Measurements from ENCODE around the gene XNDC1N. TPM values are rescaled to one million over a fixed set of nuclear protein-coding genes. Genes with fewer than 3 reads are reported as not detected.

Gene XNDC1N
- total and polyA plus RNA-seq, 2 of the 13 experiments (the other 11 are each of a cell fraction or from before 2014, with no cell fraction given), result 3.4 to 7.5 TPM

DNA sequence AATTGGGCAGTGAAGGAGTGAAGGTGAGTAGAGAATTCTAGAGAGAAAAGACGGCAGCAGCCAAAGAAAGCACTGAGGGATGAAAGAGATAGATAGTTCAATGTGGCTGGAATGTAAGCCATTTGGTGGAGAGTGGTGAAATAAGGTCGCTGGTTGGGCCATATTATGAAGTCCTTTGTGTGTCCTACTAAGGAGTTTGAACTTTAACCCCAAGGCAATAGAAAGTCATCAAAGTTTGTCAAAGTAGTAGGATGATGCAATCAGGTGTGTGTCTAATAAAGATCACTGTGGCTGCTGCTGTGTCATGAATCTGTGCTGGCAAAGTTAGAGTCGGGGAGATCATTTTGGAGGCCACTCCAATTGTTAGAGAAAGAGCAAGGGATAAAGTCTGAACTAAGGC, 19.1 kb upstream of the XNDC1N start (continued):
- TF ChIP-seq, protein P1, sequence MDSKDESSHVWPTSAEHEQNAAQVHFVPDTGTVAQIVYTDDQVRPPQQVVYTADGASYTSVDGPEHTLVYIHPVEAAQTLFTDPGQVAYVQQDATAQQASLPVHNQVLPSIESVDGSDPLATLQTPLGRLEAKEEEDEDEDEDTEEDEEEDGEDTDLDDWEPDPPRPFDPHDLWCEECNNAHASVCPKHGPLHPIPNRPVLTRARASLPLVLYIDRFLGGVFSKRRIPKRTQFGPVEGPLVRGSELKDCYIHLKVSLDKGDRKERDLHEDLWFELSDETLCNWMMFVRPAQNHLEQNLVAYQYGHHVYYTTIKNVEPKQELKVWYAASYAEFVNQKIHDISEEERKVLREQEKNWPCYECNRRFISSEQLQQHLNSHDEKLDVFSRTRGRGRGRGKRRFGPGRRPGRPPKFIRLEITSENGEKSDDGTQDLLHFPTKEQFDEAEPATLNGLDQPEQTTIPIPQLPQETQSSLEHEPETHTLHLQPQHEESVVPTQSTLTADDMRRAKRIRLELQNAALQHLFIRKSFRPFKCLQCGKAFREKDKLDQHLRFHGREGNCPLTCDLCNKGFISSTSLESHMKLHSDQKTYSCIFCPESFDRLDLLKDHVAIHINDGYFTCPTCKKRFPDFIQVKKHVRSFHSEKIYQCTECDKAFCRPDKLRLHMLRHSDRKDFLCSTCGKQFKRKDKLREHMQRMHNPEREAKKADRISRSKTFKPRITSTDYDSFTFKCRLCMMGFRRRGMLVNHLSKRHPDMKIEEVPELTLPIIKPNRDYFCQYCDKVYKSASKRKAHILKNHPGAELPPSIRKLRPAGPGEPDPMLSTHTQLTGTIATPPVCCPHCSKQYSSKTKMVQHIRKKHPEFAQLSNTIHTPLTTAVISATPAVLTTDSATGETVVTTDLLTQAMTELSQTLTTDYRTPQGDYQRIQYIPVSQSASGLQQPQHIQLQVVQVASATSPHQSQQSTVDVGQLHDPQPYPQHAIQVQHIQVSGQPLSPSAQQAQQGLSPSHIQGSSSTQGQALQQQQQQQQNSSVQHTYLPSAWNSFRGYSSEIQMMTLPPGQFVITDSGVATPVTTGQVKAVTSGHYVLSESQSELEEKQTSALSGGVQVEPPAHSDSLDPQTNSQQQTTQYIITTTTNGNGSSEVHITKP (CRISPR knock-in tag; IDR thresholded peaks at IDR 0.05; ENCODE audit: low read depth), result 0 out of 2 replicates have a peak, but pooled peaks have one; percentile 60
- TF ChIP-seq KLF11 (CRISPR knock-in tag; IDR thresholded peaks at IDR 0.05) (peak; percentile 56; the same call in 1 of the 2 replicates), SOX6 (IDR thresholded peaks at IDR 0.05) (no peak), SOX6 (CRISPR knock-in tag; IDR thresholded peaks at IDR 0.05) (peak; percentile 93), ZNF253 (CRISPR knock-in tag; IDR thresholded peaks at IDR 0.05; ENCODE audit: borderline replicate concordance) (no peak), PHF21A (CRISPR knock-in tag; IDR thresholded peaks at IDR 0.05) (peak; percentile 55; the same call in 1 of the 2 replicates), ZNF143 (CRISPR knock-in tag; IDR thresholded peaks at IDR 0.05) (no peak), ZNF768 (CRISPR knock-in tag; IDR thresholded peaks at IDR 0.05) (no peak), PPARG (CRISPR knock-in tag; conservative IDR thresholded peaks at IDR 0.05) (peak; percentile 89), ZNF331 (CRISPR knock-in tag; IDR thresholded peaks at IDR 0.05) (peak; percentile 77), HNRNPUL1 (IDR thresholded peaks at IDR 0.05; ENCODE audit: low read depth, low read length) (no peak), ZIK1 (CRISPR knock-in tag; IDR thresholded peaks at IDR 0.05; ENCODE audit: borderline replicate concordance, low read depth) (no peak), ZKSCAN1 (IDR thresholded peaks at IDR 0.05; ENCODE audit: low read length) (peak; percentile 89), FOXA3 (CRISPR knock-in tag; IDR thresholded peaks at IDR 0.05) (peak; percentile 79), CAMTA2 (CRISPR knock-in tag; IDR thresholded peaks at IDR 0.05; ENCODE audit: borderline replicate concordance) (no peak), NCOA2 (CRISPR knock-in tag; IDR thresholded peaks at IDR 0.05) (peak; percentile 85)
- TF ChIP-seq, protein P2, sequence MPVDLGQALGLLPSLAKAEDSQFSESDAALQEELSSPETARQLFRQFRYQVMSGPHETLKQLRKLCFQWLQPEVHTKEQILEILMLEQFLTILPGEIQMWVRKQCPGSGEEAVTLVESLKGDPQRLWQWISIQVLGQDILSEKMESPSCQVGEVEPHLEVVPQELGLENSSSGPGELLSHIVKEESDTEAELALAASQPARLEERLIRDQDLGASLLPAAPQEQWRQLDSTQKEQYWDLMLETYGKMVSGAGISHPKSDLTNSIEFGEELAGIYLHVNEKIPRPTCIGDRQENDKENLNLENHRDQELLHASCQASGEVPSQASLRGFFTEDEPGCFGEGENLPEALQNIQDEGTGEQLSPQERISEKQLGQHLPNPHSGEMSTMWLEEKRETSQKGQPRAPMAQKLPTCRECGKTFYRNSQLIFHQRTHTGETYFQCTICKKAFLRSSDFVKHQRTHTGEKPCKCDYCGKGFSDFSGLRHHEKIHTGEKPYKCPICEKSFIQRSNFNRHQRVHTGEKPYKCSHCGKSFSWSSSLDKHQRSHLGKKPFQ (CRISPR knock-in tag; IDR thresholded peaks at IDR 0.05; ENCODE audit: insufficient replicate concordance), result no peak
- TF ChIP-seq, protein P3, sequence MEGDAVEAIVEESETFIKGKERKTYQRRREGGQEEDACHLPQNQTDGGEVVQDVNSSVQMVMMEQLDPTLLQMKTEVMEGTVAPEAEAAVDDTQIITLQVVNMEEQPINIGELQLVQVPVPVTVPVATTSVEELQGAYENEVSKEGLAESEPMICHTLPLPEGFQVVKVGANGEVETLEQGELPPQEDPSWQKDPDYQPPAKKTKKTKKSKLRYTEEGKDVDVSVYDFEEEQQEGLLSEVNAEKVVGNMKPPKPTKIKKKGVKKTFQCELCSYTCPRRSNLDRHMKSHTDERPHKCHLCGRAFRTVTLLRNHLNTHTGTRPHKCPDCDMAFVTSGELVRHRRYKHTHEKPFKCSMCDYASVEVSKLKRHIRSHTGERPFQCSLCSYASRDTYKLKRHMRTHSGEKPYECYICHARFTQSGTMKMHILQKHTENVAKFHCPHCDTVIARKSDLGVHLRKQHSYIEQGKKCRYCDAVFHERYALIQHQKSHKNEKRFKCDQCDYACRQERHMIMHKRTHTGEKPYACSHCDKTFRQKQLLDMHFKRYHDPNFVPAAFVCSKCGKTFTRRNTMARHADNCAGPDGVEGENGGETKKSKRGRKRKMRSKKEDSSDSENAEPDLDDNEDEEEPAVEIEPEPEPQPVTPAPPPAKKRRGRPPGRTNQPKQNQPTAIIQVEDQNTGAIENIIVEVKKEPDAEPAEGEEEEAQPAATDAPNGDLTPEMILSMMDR (CRISPR knock-in tag; IDR thresholded peaks at IDR 0.05), result no peak
- TF ChIP-seq, protein P4, sequence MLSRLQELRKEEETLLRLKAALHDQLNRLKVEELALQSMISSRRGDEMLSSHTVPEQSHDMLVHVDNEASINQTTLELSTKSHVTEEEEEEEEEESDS (CRISPR knock-in tag; IDR thresholded peaks at IDR 0.05; ENCODE audit: borderline replicate concordance), result no peak
- TF ChIP-seq, protein P5, sequence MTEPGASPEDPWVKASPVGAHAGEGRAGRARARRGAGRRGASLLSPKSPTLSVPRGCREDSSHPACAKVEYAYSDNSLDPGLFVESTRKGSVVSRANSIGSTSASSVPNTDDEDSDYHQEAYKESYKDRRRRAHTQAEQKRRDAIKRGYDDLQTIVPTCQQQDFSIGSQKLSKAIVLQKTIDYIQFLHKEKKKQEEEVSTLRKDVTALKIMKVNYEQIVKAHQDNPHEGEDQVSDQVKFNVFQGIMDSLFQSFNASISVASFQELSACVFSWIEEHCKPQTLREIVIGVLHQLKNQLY (CRISPR knock-in tag; IDR thresholded peaks at IDR 0.05), result peak; percentile 40; the same call in 1 of the 2 replicates
- TF ChIP-seq, protein P6, sequence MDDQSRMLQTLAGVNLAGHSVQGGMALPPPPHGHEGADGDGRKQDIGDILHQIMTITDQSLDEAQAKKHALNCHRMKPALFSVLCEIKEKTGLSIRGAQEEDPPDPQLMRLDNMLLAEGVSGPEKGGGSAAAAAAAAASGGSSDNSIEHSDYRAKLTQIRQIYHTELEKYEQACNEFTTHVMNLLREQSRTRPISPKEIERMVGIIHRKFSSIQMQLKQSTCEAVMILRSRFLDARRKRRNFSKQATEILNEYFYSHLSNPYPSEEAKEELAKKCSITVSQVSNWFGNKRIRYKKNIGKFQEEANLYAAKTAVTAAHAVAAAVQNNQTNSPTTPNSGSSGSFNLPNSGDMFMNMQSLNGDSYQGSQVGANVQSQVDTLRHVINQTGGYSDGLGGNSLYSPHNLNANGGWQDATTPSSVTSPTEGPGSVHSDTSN (CRISPR knock-in tag; IDR thresholded peaks at IDR 0.05; ENCODE audit: borderline replicate concordance), result no peak
